ENCODE results near the gene PTPRB.

DNA sequence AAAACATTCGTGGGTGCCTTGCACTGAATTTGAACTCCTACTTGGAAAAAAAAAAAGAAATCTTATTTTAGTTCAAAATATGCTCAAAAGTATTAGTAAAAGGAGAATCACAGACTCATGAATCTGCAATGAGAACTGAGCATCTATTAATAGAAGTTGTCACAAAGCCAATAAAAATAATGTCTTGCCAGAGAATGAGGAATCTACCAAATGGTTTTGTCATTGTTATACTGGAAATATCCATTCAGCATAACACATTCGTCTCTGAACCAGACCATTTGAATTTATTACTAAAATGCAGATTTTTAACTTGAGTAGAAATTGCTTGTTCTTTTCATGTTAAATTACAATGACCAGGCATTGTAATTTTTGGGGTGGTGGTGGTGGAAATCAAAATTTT is 11.6 kb upstream of the PTPRB start:
- TF ChIP-seq, protein P1, sequence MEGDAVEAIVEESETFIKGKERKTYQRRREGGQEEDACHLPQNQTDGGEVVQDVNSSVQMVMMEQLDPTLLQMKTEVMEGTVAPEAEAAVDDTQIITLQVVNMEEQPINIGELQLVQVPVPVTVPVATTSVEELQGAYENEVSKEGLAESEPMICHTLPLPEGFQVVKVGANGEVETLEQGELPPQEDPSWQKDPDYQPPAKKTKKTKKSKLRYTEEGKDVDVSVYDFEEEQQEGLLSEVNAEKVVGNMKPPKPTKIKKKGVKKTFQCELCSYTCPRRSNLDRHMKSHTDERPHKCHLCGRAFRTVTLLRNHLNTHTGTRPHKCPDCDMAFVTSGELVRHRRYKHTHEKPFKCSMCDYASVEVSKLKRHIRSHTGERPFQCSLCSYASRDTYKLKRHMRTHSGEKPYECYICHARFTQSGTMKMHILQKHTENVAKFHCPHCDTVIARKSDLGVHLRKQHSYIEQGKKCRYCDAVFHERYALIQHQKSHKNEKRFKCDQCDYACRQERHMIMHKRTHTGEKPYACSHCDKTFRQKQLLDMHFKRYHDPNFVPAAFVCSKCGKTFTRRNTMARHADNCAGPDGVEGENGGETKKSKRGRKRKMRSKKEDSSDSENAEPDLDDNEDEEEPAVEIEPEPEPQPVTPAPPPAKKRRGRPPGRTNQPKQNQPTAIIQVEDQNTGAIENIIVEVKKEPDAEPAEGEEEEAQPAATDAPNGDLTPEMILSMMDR (IDR thresholded peaks at IDR 0.05; ENCODE audit: low read depth, low read length, poor library complexity, severe bottlenecking): no peak
- TF ChIP-seq EZH2phosphoT487 (IDR thresholded peaks at IDR 0.05; ENCODE audit: borderline replicate concordance, low read length): no peak

All from DOHH2 (cell line).